ENCODE data around the gene EIF4G1. TPM values are rescaled to one million over a fixed set of nuclear protein-coding genes. Genes with fewer than 3 reads are reported as not detected.
A peak's percentile ranks its signal among the peaks of the same experiment; 100 is the strongest.

Gene EIF4G1
- total RNA-seq, 1 donor from 2014 or later, result 192 TPM

DNA sequence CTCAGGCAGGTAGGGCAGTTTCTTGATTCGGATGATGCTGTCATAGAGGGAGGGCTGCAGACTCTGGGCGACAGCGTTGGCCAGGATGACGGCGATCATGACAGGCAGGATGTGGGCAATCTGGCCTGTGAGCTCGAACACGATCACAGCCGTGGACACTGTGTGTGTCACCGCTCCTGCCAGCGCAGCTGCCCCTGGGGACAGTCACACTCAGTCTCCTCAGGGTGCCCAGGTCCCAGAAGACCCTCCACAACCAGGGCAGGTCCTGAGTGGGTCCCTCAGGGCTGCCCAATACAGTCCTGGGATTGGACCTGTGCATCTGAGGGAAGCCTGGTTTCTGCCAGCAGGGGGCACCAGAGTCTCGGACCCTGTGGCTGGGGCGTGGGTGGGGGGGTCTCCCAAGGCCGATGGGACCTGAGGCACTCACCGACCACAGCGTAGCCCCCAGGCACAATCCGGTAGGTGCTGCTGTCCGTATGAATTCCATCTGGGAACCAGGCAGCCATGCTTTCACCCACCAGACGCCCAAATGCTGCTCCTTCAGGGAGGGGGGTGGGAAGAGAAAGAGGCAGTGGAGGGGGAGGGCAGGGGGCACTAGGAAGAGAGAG lies 39.8 kb downstream of the EIF4G1 start:
- DNase-seq (ENCODE audit: low spot score in 2 of 2), result no peak
- Histone ChIP-seq H3K4me3 (no peak overlapping the region), H3K27me3 (no peaks in the 10 kb centered on the region), H3K36me3 (peaks cover 4 to 10% of the 10 kb centered on the region in 2 donors), H3K27ac (no peak overlapping the region), H3K4me1 (no peaks in the 10 kb centered on the region), H3K9me3 (no peaks in the 10 kb centered on the region)
- TF ChIP-seq CTCF (IDR thresholded peaks at IDR 0.05), result peak; percentile 49 to 74 (median 72)
- intact Hi-C loops (cut with DNase I), result no loop called here

DNA sequence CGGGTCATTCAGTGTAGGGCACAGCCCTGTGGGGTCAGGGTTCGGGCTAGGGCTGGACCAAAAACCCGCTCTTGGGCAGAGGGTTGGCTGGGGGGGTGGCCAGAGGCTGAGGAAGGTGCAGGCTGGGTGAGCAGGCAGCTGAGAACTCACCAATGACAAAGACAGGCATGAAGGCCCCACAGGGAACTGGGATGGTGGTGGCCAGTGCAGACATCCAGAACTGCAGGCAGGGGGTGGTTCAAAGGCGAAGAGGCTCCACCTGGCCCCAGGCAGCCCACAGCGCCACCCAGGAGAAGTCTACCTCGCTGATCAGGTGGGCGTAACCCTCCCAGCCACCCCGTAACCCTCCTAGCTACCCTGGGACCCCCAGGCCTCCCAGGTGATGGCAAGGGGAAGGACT lies 40.3 kb downstream of the EIF4G1 start:
- no peaks in the 10 kb centered on the region for H3K9me3 ChIP-seq
- no peak for TF ChIP-seq CTCF (IDR thresholded peaks at IDR 0.05)
- H3K27ac ChIP-seq, result no peak overlapping the region
- H3K36me3 ChIP-seq, result peaks cover 4 to 10% of the 10 kb centered on the region in 2 donors
- no peak for DNase-seq (ENCODE audit: low spot score in 2 of 2)
- H3K4me3 ChIP-seq, result no peak overlapping the region
- no peaks in the 10 kb centered on the region for H3K27me3 ChIP-seq
- H3K4me1 ChIP-seq, result no peaks in the 10 kb centered on the region
- intact Hi-C loops (cut with DNase I), result no loop called here

GRCh38 chr3:184355261-184356040 lies 41.0 kb downstream of the EIF4G1 start:
- H3K4me1 ChIP-seq, result peaks cover 0 to 2% of the 10 kb centered on the region in 2 donors
- H3K27ac ChIP-seq, result no peak overlapping the region
- TF ChIP-seq CTCF (IDR thresholded peaks at IDR 0.05), result no peak
- no peaks in the 10 kb centered on the region for H3K9me3 ChIP-seq
- intact Hi-C loops (cut with DNase I), result no loop called here
- H3K27me3 ChIP-seq, result no peaks in the 10 kb centered on the region
- no peak for DNase-seq (ENCODE audit: low spot score in 2 of 2)
- no peak overlapping the region for H3K4me3 ChIP-seq
- H3K36me3 ChIP-seq, result peaks cover 4 to 10% of the 10 kb centered on the region in 2 donors

DNA sequence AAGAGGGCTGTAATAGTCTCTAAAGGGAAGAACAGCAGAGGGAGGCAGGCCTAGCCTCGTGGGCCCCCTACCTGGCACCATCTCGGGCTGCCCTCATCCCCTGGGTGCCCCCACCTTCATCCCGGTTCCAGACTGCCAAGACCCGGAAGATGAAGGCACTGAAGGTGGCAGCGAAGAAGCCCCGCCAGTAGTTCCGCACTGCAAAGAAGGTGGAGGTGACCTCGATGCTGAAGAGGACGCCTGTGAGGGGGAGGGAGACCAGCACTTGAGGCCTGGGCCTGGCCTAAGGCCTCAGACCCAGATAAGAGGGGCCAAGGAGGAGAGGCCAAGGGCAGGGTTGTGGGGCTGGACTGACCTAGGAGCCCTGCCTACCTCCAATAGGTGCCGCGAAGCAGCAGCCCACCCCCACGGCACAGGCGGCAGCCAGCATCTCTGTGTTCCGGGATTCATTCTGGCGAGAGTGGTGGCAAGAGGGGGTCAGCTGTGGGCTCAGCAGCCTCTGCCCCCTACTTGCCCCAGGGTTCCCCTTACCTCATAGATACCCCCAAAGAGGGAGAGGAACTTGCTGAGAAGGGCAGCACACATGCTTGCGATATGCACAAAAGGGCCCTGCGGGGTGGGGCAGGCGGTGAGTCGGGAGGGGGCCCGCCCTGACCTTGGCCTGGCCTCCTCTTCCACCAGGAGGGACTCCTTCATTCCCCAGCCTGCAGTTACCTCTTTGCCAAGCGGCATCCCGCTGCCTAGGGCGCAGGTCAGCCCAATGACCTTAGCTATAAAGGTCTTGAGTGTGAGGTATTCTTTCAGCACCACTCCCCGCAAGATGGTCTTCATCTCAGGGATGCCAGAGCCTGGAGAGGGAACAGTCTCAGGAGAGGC lies 43.1 kb downstream of the EIF4G1 start:
- TF ChIP-seq CTCF (IDR thresholded peaks at IDR 0.05), result no peak
- H3K9me3 ChIP-seq, result no peaks in the 10 kb centered on the region
- H3K4me3 ChIP-seq, result no peak overlapping the region
- H3K27me3 ChIP-seq, result no peaks in the 10 kb centered on the region
- no peak for DNase-seq (ENCODE audit: low spot score in 2 of 2)
- H3K36me3 ChIP-seq, result peaks cover 4 to 10% of the 10 kb centered on the region in 2 donors
- intact Hi-C loops (cut with DNase I), result no loop called here
- H3K4me1 ChIP-seq, result peaks cover 0 to 9% of the 10 kb centered on the region in 2 donors
- no peak overlapping the region for H3K27ac ChIP-seq

DNA sequence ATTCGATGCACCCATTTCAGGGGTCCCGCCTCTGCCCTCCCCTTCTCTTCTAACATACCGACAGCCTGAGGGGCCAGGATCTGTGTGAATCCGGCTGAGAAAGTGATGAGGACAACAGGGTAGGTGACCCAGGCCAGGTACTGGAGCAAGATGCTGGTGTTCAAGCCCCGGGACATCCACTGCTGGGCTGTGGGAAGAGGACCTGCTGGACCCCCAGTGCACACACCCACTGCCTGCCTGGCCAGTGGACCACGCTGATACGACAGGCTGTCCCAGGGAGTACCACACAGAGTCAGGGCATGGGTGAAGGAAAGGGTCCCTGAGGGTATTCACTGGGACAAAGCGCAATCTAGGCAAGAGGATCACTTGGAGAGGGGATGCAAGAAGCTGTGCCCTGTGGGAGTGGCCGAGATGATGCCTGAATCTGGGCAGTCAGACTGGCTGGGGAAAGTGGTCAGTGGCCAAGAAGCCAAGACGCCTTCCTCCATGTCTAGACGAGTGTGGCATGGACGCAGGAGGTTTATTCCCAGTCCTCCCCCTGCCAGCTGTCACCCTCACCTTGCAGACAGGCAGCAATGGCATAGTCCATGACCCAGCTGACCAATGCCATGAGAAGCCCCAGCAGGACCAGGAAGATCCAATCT lies 43.8 kb downstream of the EIF4G1 start:
- Histone ChIP-seq H3K36me3 (peaks cover 4 to 10% of the 10 kb centered on the region in 2 donors), H3K9me3 (no peaks in the 10 kb centered on the region), H3K4me1 (peaks cover 0 to 9% of the 10 kb centered on the region in 2 donors), H3K27ac (no peak overlapping the region), H3K27me3 (no peaks in the 10 kb centered on the region), H3K4me3 (no peak overlapping the region)
- TF ChIP-seq CTCF (IDR thresholded peaks at IDR 0.05), result no peak
- intact Hi-C loops (cut with DNase I), result no loop called here
- no peak for DNase-seq (ENCODE audit: low spot score in 2 of 2)
